Pons (tissue), 1 donor: Measurements from ENCODE around the gene DEAF1.
A peak's percentile ranks its signal among the peaks of the same experiment; 100 is the strongest.

Source experiments
- DNase-seq: peaks from one replicate; pipeline ENCODE4 v3.0.0-alpha.2; 2016; ENCODE audit warnings: low spot score

DEAF1 gene

DNA sequence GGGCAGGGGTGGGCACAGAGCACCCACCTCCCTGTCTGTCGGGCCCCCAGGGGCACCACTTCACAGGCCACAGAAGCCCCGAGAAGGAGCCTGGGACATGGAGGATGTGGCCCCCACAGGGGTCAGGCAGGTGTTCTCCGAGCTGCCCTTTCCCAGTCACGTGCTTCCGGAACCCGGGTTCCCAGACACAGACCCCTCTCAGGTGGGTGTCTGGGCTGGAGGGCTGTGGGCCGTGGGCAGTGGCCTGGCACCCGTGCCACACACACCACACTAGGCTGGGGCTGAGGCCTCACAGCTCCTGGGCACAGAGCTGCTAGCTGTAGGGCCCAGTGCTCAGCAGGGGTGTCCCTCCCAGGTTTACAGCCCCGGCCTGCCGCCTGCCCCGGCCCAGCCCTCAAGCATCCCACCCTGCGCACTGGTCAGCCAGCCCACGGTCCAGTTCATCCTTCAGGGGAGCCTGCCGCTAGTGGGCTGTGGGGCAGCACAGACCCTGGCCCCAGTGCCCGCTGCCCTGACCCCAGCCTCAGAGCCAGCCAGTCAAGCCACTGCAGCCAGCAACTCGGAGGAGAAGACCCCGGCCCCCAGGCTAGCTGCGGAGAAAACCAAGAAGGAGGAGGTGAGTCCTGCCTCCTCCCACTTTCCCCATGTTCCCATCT is 84.7 kb downstream of the DEAF1 start:
- no peak for DNase-seq

GRCh38 chr11:609341-609811 is 85.6 kb downstream of the DEAF1 start:
- no peak for DNase-seq

GRCh38 chr11:608791-609251 is 86.2 kb downstream of the DEAF1 start:
- no peak for DNase-seq

DNA sequence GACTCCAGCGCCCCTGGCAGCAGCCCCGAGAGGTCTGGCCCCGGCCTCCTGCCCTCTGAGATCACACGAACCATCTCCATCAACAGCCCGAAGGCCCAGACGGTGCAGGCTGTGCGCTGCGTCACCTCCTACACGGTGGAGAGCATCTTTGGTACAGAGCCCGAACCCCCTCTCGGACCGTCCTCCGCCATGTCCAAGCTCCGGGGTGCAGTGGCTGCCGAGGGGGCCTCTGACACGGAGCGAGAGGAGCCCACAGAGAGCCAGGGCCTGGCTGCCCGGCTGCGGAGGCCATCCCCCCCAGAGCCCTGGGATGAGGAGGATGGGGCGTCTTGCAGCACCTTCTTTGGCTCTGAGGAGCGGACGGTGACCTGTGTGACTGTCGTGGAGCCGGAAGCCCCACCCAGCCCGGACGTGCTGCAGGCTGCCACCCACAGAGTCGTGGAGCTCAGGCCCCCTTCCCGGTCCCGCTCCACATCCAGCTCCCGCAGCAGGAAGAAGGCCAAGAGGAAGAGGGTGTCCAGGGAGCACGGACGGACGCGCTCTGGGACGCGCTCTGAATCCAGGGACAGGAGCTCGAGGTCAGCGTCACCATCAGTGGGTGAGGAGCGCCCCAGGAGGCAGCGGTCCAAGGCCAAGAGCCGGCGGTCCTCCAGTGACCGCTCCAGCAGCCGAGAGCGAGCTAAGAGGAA is 86.9 kb downstream of the DEAF1 start:
- DNase-seq: no peak

DNA sequence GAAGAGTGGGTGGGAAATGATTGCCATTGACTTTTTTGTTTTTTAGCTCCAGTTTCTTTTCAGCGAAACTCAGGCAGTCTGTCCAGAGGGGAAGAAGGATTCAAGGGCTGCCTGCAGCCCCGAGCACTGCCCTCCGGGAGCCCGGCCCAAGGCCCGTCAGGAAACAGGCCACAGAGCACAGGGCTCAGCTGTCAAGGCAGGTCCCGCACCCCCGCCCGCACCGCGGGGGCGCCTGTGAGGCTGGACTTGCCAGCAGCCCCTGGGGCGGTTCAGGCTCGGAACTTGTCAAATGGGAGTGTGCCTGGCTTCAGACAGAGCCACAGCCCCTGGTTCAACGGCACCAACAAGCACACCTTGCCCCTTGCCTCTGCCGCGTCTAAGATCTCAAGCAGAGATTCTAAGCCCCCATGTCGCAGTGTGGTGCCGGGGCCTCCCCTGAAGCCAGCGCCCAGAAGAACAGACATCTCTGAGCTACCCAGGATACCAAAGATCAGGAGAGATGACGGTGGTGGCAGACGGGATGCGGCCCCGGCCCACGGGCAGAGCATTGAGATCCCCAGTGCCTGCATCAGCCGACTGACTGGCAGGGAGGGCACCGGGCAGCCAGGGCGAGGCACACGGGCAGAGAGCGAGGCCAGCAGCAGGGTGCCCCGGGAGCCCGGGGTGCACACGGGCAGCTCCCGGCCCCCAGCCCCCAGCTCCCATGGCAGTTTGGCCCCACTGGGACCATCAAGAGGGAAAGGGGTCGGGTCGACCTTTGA is 87.8 kb downstream of the DEAF1 start:
- DNase-seq: no peak

- DNase-seq: peak; percentile 17
These were observed 88.8 kb downstream of the DEAF1 start for GRCh38 chr11:606245-606644.

GRCh38 chr11:605286-606129 is 89.5 kb downstream of the DEAF1 start:
- no peak for DNase-seq

GRCh38 chr11:603154-603553 is 91.9 kb downstream of the DEAF1 start:
- no peak for DNase-seq

DNA sequence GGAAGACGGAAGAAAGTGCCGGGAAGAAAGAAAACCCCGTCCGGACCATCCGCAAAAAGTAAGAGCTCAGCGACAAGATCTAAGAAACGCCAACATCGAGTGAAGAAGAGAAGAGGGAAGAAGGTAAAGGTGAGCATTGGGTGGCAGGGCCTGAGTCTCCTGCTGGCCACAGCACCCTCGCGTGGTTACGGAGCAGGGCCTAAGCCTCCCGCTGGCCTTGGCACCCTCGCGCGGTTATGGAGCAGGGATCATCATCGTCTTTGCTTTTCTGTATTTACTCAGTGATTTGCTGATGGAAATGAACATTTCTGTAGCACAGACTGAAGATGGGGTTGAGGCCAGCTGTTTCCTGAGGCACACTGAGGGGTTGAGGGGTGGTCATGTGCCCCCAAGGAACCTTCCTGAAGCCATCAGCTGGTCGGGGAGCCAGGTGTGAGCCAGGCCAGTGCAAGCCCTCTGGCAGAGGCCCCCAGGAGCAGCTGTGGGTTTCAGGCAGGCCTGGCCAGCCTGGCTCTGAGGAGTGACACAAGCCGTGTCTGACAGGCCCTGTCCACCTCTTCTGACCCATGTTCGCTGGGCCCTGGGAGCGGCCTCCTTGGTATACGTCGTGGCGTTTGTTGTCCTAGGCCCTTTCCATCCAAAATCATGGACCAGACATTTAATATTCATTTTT is 93.3 kb downstream of the DEAF1 start:
- DNase-seq: no peak

- DNase-seq: no peak
These were observed 96.9 kb downstream of the DEAF1 start for GRCh38 chr11:598005-598680.

- DNase-seq: no peak
These were observed 97.8 kb downstream of the DEAF1 start for GRCh38 chr11:597166-597725.

GRCh38 chr11:596374-596773 is 98.6 kb downstream of the DEAF1 start:
- DNase-seq: no peak

- DNase-seq: no peak
These were observed 99.6 kb downstream of the DEAF1 start for GRCh38 chr11:595400-595799.
